ENCODE results near the gene IFT27. TPM values are rescaled to one million over a fixed set of nuclear protein-coding genes. Genes with fewer than 3 reads are reported as not detected.
"Not testable (repeated sequence)": the region's sequence is repeated elsewhere in the genome, so short reads cannot be mapped to it uniquely, and the experiment has no call there.

Gene IFT27
- total and polyA plus RNA-seq, 9 donors = 14.2 to 38.8 (median 28.4) TPM

- H3K4me1 ChIP-seq (ENCODE audit: insufficient read depth) = peaks cover 3% of the 10 kb centered on the region
- no peaks in the 10 kb centered on the region for H3K36me3 ChIP-seq
- no peaks in the 10 kb centered on the region for H3K27me3 ChIP-seq
- intact Hi-C loops (cut with DNase I) = no loop called here
- WGBS, 3 donors = 57 to 65% (median 62%) methylated on average over 7 of the region's 7 CpGs
- no peak for TF ChIP-seq CTCF (IDR thresholded peaks at IDR 0.05)
- no peak for TF ChIP-seq EP300 (IDR thresholded peaks at IDR 0.05)
- TF ChIP-seq POLR2A (IDR thresholded peaks at IDR 0.05) = no peak
- H3K4me3 ChIP-seq = no peak overlapping the region
- H3K9me3 ChIP-seq = no peaks in the 10 kb centered on the region
- DNase-seq = no peak
- H3K27ac ChIP-seq = no peak overlapping the region
Observed at GRCh38 chr22:36756031-36756430, 19.9 kb downstream of the IFT27 start.

GRCh38 chr22:36755316-36755715, 20.6 kb downstream of the IFT27 start:
- Histone ChIP-seq H3K4me3 (no peak overlapping the region), H3K27me3 (no peaks in the 10 kb centered on the region), H3K4me1 (ENCODE audit: insufficient read depth) (peaks cover 3% of the 10 kb centered on the region), H3K27ac (no peak overlapping the region), H3K36me3 (no peaks in the 10 kb centered on the region), H3K9me3 (no peaks in the 10 kb centered on the region)
- no peak for DNase-seq
- WGBS, 3 donors = 82 to 86% (median 83%) methylated on average over 6 of the region's 6 CpGs
- intact Hi-C loops (cut with DNase I) = no loop called here
- no peak for TF ChIP-seq EP300 (IDR thresholded peaks at IDR 0.05)
- no peak for TF ChIP-seq CTCF (IDR thresholded peaks at IDR 0.05)
- TF ChIP-seq POLR2A (IDR thresholded peaks at IDR 0.05) = no peak

- H3K4me1 ChIP-seq (ENCODE audit: insufficient read depth); H3K36me3 ChIP-seq; DNase-seq; H3K9me3 ChIP-seq; intact Hi-C loops (cut with DNase I); H3K27me3 ChIP-seq; H3K4me3 ChIP-seq; H3K27ac ChIP-seq: not testable (repeated sequence)
- 89 to 92% (median 89%) methylated on average over 9 of the region's 9 CpGs for WGBS, 3 donors
Observed at GRCh38 chr22:36754881-36755280, 21.0 kb downstream of the IFT27 start.

GRCh38 chr22:36753916-36754315, 22.0 kb downstream of the IFT27 start:
- TF ChIP-seq POLR2A (IDR thresholded peaks at IDR 0.05) (no peak), CTCF (IDR thresholded peaks at IDR 0.05) (no peak)
- DNase-seq = no peak
- no peaks in the 10 kb centered on the region for H3K9me3 ChIP-seq
- no peaks in the 10 kb centered on the region for H3K27me3 ChIP-seq
- WGBS, 3 donors = 74 to 78% (median 77%) methylated on average over 12 of the region's 12 CpGs
- H3K4me1 ChIP-seq (ENCODE audit: insufficient read depth) = peaks cover 3% of the 10 kb centered on the region
- intact Hi-C loops (cut with DNase I) = no loop called here
- no peak overlapping the region for H3K4me3 ChIP-seq
- no peaks in the 10 kb centered on the region for H3K36me3 ChIP-seq
- no peak overlapping the region for H3K27ac ChIP-seq

GRCh38 chr22:36753120-36753802, 22.7 kb downstream of the IFT27 start:
- no peaks in the 10 kb centered on the region for H3K9me3 ChIP-seq
- DNase-seq = no peak
- 67 to 74% (median 67%) methylated on average over 4 of the region's 4 CpGs for whole genome bisulfite sequencing, 3 donors
- H3K4me3 ChIP-seq = no peak overlapping the region
- H3K36me3 ChIP-seq = no peaks in the 10 kb centered on the region
- H3K4me1 ChIP-seq (ENCODE audit: insufficient read depth) = peaks cover 3% of the 10 kb centered on the region
- intact Hi-C loops (cut with DNase I) = no loop called here
- TF ChIP-seq CTCF (IDR thresholded peaks at IDR 0.05) (no peak), EP300 (IDR thresholded peaks at IDR 0.05) (no peak), POLR2A (IDR thresholded peaks at IDR 0.05) (no peak)
- no peak overlapping the region for H3K27ac ChIP-seq
- H3K27me3 ChIP-seq = no peaks in the 10 kb centered on the region

All from ovary (tissue), 9 donors.